HG03432 (cell line): ENCODE measurements around the gene MACROD1.

Experiments used
- ATAC-seq: cut with Tn5 transposase; IDR thresholded peaks from one replicate; pipeline ENCODE4 v1.9.1; 2021; ENCODE audit warnings: mild to moderate bottlenecking, moderate library complexity; ENCODE audit not compliant: unreplicated experiment

The MACROD1 gene

GRCh38 chr11:64114231-64114630 lies 51.7 kb downstream of the MACROD1 start:
- ATAC-seq, result no peak

- ATAC-seq, result no peak
These were observed 52.5 kb downstream of the MACROD1 start for GRCh38 chr11:64113462-64113780.

GRCh38 chr11:64112771-64113461 lies 53.0 kb downstream of the MACROD1 start:
- no peak for ATAC-seq

GRCh38 chr11:64110465-64111375 lies 55.2 kb downstream of the MACROD1 start:
- ATAC-seq, result no peak

GRCh38 chr11:64109332-64109731 lies 56.6 kb downstream of the MACROD1 start:
- ATAC-seq, result no peak

- no peak for ATAC-seq
These were observed 58.6 kb downstream of the MACROD1 start for GRCh38 chr11:64107303-64107702.

GRCh38 chr11:64104632-64105031 lies 61.3 kb downstream of the MACROD1 start:
- ATAC-seq, result no peak

- ATAC-seq, result no peak
These were observed 62.5 kb downstream of the MACROD1 start for GRCh38 chr11:64103277-64103985.

- ATAC-seq, result no peak
These were observed 63.7 kb downstream of the MACROD1 start for GRCh38 chr11:64102005-64102738.

- ATAC-seq, result no peak
These were observed 64.5 kb downstream of the MACROD1 start for GRCh38 chr11:64101461-64101860.

- no peak for ATAC-seq
These were observed 65.0 kb downstream of the MACROD1 start for GRCh38 chr11:64100782-64101353.

- no peak for ATAC-seq
These were observed 65.6 kb downstream of the MACROD1 start for GRCh38 chr11:64100360-64100759.

GRCh38 chr11:64099436-64099835 lies 66.5 kb downstream of the MACROD1 start:
- ATAC-seq, result no peak

GRCh38 chr11:64098318-64098831 lies 67.5 kb downstream of the MACROD1 start:
- no peak for ATAC-seq

GRCh38 chr11:64097468-64098317 lies 68.2 kb downstream of the MACROD1 start:
- ATAC-seq, result no peak

- no peak for ATAC-seq
These were observed 69.1 kb downstream of the MACROD1 start for GRCh38 chr11:64096835-64097234.

- no peak for ATAC-seq
These were observed 70.0 kb downstream of the MACROD1 start for GRCh38 chr11:64095949-64096348.

- ATAC-seq, result no peak
These were observed 70.6 kb downstream of the MACROD1 start for GRCh38 chr11:64095273-64095817.
